Suprapubic skin (tissue), 3 donors: ENCODE results near the gene EVL.

Experiments used
- CTCF ChIP-seq, 2 donors: fragments of 200-600 bp in 1 of 2; fragments of 450-650 bp in 1 of 2; sonication (generic) in 1 of 2; IDR thresholded peaks; one replicate each; pipeline ENCODE4 v1.5.1; 2016 to 2019; ENCODE audit warnings: antibody characterized with exemption in 2 of 2, mild to moderate bottlenecking in 1 of 2, moderate library complexity in 1 of 2
- EP300 ChIP-seq: sonication (generic); formaldehyde crosslinking; IDR thresholded peaks from one replicate; pipeline ENCODE4 v1.6.1; 2017; ENCODE audit warnings: antibody characterized with exemption

DNA sequence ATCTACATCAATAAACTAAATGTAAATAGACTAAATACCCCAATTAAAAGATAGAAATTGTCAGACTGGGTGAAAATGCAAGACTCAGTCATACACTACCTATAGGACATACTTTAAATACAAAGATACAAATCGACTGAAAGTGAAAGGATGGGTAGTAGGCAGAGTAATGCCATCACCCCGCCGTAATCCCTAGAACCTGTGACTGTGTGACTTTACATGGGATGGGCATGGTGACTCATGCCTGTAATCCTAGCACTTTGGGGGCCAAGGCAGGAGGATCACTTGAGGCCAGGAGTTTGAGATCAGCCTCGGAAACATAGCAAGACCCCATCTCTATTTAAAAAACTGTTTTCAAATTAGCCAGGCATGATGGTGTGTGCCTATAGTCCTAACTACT lies 2.6 kb upstream of the EVL start:
- TF ChIP-seq CTCF (IDR thresholded peaks at IDR 0.05): no peak
- no peak for TF ChIP-seq EP300
